Mesendoderm (in vitro differentiated cells): ENCODE results near the gene LRCH2.

Source experiments
- DNase-seq: peaks from one replicate; pipeline ENCODE4 v3.0.0; 2013
- H2AK5ac ChIP-seq: 2 replicates; pipeline ENCODE4 v1.6.1; 2013; ENCODE audit warnings: low read length, inconsistent platforms
- H2BK120ac ChIP-seq: 2 replicates; pipeline ENCODE4 v1.6.1; 2013; ENCODE audit warnings: low read depth, mild to moderate bottlenecking, low read length, moderate library complexity, mixed read lengths
- H2BK15ac ChIP-seq: replicated peaks from 2 replicates; pipeline ENCODE4 v1.6.1; 2013; ENCODE audit warnings: low read depth, mild to moderate bottlenecking, moderate library complexity
- H2BK5ac ChIP-seq: 2 replicates; pipeline ENCODE4 v1.6.1; 2013; ENCODE audit warnings: low read length, inconsistent platforms
- H3K18ac ChIP-seq: 2 replicates; pipeline ENCODE4 v1.6.1; 2013; ENCODE audit warnings: mild to moderate bottlenecking, low read length, mixed read lengths
- H3K23ac ChIP-seq: one replicate; pipeline ENCODE4 v1.6.1; 2013; ENCODE audit warnings: low read length
- H3K27ac ChIP-seq: 2 replicates; pipeline ENCODE4 v1.5.1; 2013; ENCODE audit warnings: low read depth, mild to moderate bottlenecking, inconsistent platforms, low read length, moderate library complexity
- H3K27me3 ChIP-seq: 2 replicates; pipeline ENCODE4 v1.6.1; 2013; ENCODE audit warnings: low read length, control low read depth, mild to moderate bottlenecking, inconsistent platforms; ENCODE audit not compliant: insufficient read depth, poor library complexity
- H3K36me3 ChIP-seq: 2 replicates; pipeline ENCODE4 v1.6.1; 2013; ENCODE audit warnings: low read length, inconsistent platforms; ENCODE audit not compliant: control insufficient read depth, insufficient read depth
- H3K4ac ChIP-seq: one replicate; pipeline ENCODE4 v1.6.1; 2013; ENCODE audit warnings: low read depth, mild to moderate bottlenecking, low read length, moderate library complexity
- H3K4me1 ChIP-seq: 2 replicates; pipeline ENCODE4 v1.6.1; 2013; ENCODE audit warnings: low read depth, low read length, inconsistent platforms; ENCODE audit not compliant: control insufficient read depth
- H3K4me2 ChIP-seq: 2 replicates; pipeline ENCODE4 v1.6.1; 2013; ENCODE audit warnings: low read length
- H3K4me3 ChIP-seq: 2 replicates; pipeline ENCODE4 v1.5.1; 2013; ENCODE audit warnings: mild to moderate bottlenecking, low read length
- H3K56ac ChIP-seq: one replicate; pipeline ENCODE4 v1.6.1; 2013; ENCODE audit warnings: low read length
- H3K79me1 ChIP-seq: 2 replicates; pipeline ENCODE4 v1.6.1; 2013; ENCODE audit warnings: low read length, inconsistent platforms
- H3K79me2 ChIP-seq: 2 replicates; pipeline ENCODE4 v1.6.1; 2013; ENCODE audit warnings: mild to moderate bottlenecking, low read length; ENCODE audit not compliant: control insufficient read depth, insufficient read depth
- H3K9ac ChIP-seq: 2 replicates; pipeline ENCODE4 v1.6.1; 2013; ENCODE audit warnings: low read length, inconsistent platforms
- H4K5ac ChIP-seq: one replicate; pipeline ENCODE4 v1.6.1; 2013; ENCODE audit warnings: low read length
- H4K8ac ChIP-seq: one replicate; pipeline ENCODE4 v1.6.1; 2013; ENCODE audit warnings: low read depth, mild to moderate bottlenecking, control low read depth, low read length, moderate library complexity
- WGBS: extraction: QIAGEN DNeasy Blood & Tissue Kit; methylation state at CpG from one replicate; pipeline ENCODE4 v1.1.7; 2013; ENCODE audit warnings: low lambda C conversion rate, missing lambda C conversion rate; ENCODE audit not compliant: insufficient coverage; ENCODE audit errors: extremely low coverage; 5-methylcytosine and 5-hydroxymethylcytosine counted together

Gene LRCH2

DNA sequence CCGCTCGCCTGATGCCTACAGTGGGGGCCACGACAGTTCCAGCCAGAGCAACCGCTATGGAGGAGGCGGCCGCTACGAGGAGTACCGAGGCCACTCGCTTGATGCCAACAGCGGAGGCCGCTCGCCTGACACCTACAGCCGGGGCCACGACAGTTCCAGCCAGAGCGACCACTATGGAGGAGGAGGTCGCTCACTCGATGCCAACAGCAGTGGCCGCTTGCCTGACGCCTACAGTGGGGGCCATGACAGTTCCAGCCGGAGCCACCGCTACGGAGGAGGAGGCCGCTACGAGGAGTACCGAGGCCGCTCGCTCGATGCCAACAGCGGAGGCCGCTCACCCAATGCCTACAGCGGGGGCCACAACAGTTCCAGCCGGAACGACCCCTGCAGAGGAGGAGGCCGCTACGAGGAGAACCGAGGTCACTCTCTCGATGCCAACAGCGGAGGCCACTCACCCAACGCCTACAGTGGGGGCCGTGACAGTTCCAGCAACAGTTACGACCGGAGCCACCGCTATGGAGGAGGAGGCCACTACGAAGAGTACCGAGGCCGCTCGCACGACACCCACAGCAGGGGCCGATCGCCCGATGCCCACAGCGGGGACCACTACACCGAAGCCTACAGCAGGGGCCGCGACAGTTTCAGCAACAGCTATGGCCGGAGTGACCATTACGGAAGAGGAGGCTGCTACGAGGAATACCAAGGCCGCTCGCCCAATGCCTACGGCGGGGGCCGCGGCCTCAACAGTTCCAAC is 42.2 kb downstream of the LRCH2 start:
- no peak overlapping the region for H2BK5ac ChIP-seq

DNA sequence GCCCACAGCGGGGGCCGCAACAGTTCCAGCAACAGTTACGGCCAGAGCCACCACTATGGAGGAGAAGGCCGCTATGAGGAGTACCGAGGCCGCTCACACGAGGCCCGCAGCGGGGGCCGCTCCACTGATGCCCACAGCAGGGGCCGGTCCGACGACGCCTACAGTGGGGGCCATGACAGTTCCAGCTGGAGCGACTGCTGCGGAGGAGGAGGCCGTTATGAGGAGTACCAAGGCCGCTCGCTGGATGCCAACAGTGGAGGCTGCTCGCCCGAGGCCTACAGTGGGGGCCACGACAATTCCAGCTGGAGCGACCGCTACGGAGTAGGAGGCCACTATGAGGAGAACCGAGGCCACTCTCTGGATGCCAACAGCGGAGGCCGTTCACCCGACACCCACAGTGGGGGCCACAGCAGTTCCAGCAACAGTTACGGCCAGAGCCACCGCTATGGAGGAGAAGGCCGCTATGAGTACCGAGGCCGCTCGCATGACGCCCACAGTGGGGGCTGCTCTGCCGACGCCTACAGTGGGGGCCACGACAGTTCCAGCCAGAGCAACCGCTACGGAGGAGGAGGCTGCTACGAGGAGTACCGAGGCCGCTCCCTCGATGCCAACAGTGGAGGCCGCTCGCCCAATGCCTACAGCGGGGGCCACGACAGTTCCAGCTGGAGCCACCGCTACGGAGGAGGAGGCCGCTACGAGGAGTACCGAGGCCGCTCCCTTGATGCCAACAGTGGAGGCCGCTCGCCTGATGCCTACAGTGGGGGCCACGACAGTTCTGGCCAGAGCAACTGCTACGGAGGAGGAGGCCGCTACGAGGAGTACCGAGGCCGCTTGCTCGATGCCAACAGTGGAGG is 43.0 kb downstream of the LRCH2 start:
- WGBS, result no CpG with 5 or more reads among the region's 64 CpGs
- no peak for DNase-seq

More for the DNA sequence above, 42.2 kb downstream of the LRCH2 start:
- no peak overlapping the region for H3K9ac ChIP-seq
- H3K79me1 ChIP-seq, result no peaks in the 10 kb centered on the region
- no peak overlapping the region for H3K4me2 ChIP-seq
- no peak overlapping the region for H3K18ac ChIP-seq
- no peaks in the 10 kb centered on the region for H3K36me3 ChIP-seq
- H3K27ac ChIP-seq, result no peak overlapping the region
- no peaks in the 10 kb centered on the region for H3K79me2 ChIP-seq
- H3K4me3 ChIP-seq, result no peak overlapping the region
- no peaks in the 10 kb centered on the region for H3K4me1 ChIP-seq
- no peak overlapping the region for H2BK120ac ChIP-seq
- no CpG with 5 or more reads among the region's 64 CpGs for WGBS
- H3K27me3 ChIP-seq, result no peaks in the 10 kb centered on the region
- H3K4ac ChIP-seq, result no peak overlapping the region
- H3K56ac ChIP-seq, result no peak overlapping the region
- H2BK15ac ChIP-seq, result no peak overlapping the region
- H2AK5ac ChIP-seq, result no peak overlapping the region
- no peak overlapping the region for H4K8ac ChIP-seq
- H4K5ac ChIP-seq, result no peak overlapping the region
- no peak overlapping the region for H3K23ac ChIP-seq
- no peak for DNase-seq

DNA sequence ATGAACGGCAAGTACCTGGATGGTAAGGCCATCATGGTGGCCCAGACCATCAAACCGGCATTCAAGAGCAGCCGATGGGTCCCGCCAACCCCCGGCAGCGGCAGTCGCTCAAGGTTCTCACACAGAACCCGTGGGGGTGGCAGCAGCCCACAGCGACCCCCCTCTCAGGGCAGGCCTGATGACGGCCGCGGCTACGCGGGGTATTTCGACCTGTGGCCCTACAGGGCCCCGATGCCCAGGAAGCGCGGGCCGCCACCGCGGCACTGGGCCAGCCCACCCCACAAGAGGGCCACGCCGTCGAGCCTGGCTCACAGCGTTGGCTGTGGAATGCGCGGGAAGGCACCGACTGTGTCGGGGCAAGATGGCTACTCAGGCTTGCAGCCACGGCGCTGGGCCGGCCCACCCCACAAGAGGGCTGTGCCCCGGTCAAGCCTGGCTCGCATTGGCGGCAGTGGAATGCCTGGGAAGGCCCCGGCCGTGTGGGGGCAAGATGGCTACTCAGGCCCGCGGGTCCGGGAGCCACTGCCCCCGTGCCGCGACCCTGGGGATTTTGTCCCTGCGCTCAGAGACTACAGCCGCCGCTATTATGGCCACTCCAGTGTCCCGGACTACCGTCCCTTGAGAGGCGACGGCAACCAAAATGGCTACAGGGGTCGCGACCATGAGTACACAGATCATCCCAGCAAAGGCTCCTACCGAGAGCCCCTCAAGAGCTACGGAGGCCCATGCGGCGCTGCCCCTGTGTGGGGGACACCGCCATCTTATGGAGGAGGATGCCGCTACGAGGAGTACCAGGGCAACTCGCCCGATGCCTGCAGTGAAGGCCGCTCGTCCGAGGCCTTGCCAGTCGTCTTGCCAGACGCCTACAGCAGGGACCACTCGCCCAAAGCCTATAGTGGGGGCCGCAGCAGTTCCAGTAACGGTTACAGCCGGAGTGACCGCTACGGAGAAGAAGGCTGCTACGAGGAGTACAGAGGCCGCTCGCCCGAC is 44.0 kb downstream of the LRCH2 start:
- Histone ChIP-seq H3K23ac (no peak overlapping the region), H4K8ac (no peak overlapping the region), H4K5ac (no peak overlapping the region), H3K4me2 (no peak overlapping the region), H3K18ac (no peak overlapping the region), H3K4me1 (no peaks in the 10 kb centered on the region), H2AK5ac (no peak overlapping the region), H3K27me3 (no peaks in the 10 kb centered on the region), H2BK5ac (no peak overlapping the region), H3K56ac (no peak overlapping the region), H2BK15ac (no peak overlapping the region), H2BK120ac (no peak overlapping the region), H3K27ac (no peak overlapping the region), H3K36me3 (no peaks in the 10 kb centered on the region), H3K79me1 (no peaks in the 10 kb centered on the region), H3K4ac (no peak overlapping the region), H3K79me2 (no peaks in the 10 kb centered on the region), H3K9ac (no peak overlapping the region), H3K4me3 (no peak overlapping the region)
- no peak for DNase-seq
- WGBS, result no CpG with 5 or more reads among the region's 76 CpGs

More for the DNA sequence above, 43.0 kb downstream of the LRCH2 start:
- H3K4me1 ChIP-seq, result no peaks in the 10 kb centered on the region
- no peak overlapping the region for H3K56ac ChIP-seq
- no peak overlapping the region for H2BK15ac ChIP-seq
- H2BK5ac ChIP-seq, result no peak overlapping the region
- no peak overlapping the region for H3K4ac ChIP-seq
- H3K27me3 ChIP-seq, result no peaks in the 10 kb centered on the region
- H3K23ac ChIP-seq, result no peak overlapping the region
- H3K4me3 ChIP-seq, result no peak overlapping the region
- no peak overlapping the region for H3K9ac ChIP-seq
- no peak overlapping the region for H4K5ac ChIP-seq
- H3K18ac ChIP-seq, result no peak overlapping the region
- no peaks in the 10 kb centered on the region for H3K79me2 ChIP-seq
- H3K27ac ChIP-seq, result no peak overlapping the region
- no peak overlapping the region for H3K4me2 ChIP-seq
- H4K8ac ChIP-seq, result no peak overlapping the region
- no peak overlapping the region for H2BK120ac ChIP-seq
- no peak overlapping the region for H2AK5ac ChIP-seq
- no peaks in the 10 kb centered on the region for H3K79me1 ChIP-seq
- H3K36me3 ChIP-seq, result no peaks in the 10 kb centered on the region

DNA sequence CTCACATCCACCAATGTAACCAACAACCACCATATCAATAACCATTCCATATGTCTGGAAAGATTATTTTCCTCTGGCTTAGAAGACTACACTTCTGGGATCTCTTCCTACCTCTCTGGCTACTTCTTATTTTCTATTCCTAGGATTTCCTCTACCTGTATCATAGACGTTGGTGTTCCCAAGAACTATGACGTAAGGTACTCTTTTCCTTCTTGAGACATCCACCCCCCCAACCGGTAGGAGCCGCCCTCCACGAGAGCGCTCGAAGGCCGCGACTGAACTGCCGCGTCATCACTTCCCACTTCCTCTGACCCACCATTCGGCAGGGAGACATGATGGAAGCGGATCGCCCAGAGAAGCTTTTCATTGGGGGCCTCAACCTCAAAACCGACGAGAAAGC is 44.8 kb downstream of the LRCH2 start, which contains the start of gene RBMXL3:
Gene RBMXL3 (plus strand): TSS at position 301 of the 400 bp plus-strand sequence. CDS start 32 bp downstream, at position 333.
- Histone ChIP-seq H3K4ac (no peak within 1 kb of the TSS), H2AK5ac (no peak within 1 kb of the TSS), H3K23ac (no peak within 1 kb of the TSS), H3K4me3 (no peak within 1 kb of the TSS), H3K9ac (no peak within 1 kb of the TSS), H3K4me1 (no peaks in the 10 kb centered on the region), H4K8ac (no peak within 1 kb of the TSS), H3K56ac (no peak within 1 kb of the TSS), H2BK5ac (no peak within 1 kb of the TSS), H3K4me2 (no peak within 1 kb of the TSS), H3K79me2 (no peaks in the 10 kb centered on the region), H3K27ac (no peak within 1 kb of the TSS), H2BK15ac (no peak within 1 kb of the TSS), H3K79me1 (no peaks in the 10 kb centered on the region), H3K18ac (no peak within 1 kb of the TSS), H2BK120ac (no peak within 1 kb of the TSS), H3K36me3 (no peaks in the 10 kb centered on the region), H3K27me3 (no peaks in the 10 kb centered on the region), H4K5ac (no peak within 1 kb of the TSS)
- WGBS, result no CpG with 5 or more reads among the region's 16 CpGs
- no peak for DNase-seq

- Histone ChIP-seq H4K5ac (no peak overlapping the region), H3K23ac (no peak overlapping the region), H4K8ac (no peak overlapping the region), H3K4me2 (no peak overlapping the region), H3K36me3 (no peaks in the 10 kb centered on the region), H2BK15ac (no peak overlapping the region), H3K4me1 (no peaks in the 10 kb centered on the region), H3K27me3 (no peaks in the 10 kb centered on the region), H3K79me1 (no peaks in the 10 kb centered on the region), H2AK5ac (no peak overlapping the region), H3K4ac (no peak overlapping the region), H3K27ac (no peak overlapping the region), H3K79me2 (no peaks in the 10 kb centered on the region), H2BK5ac (no peak overlapping the region), H3K18ac (no peak overlapping the region), H2BK120ac (no peak overlapping the region), H3K4me3 (no peak overlapping the region), H3K56ac (no peak overlapping the region), H3K9ac (no peak overlapping the region)
- WGBS, result 100% methylated on average over 1 of the region's 2 CpGs
- no peak for DNase-seq
These were observed 49.9 kb downstream of the LRCH2 start for GRCh38 chrX:115183980-115184379.
